Brain pericyte (primary cell): ENCODE data around the gene TOMM20L.
"Not testable (repeated sequence)": the region's sequence is repeated elsewhere in the genome, so short reads cannot be mapped to it uniquely, and the experiment has no call there.

Experiments used
- DNase-seq: peaks from one replicate; pipeline ENCODE4 v3.0.0-alpha.2; 2012; ENCODE audit warnings: low read depth, low spot score

TOMM20L gene

GRCh38 chr14:58395812-58396788 is at the start of gene TOMM20L:
TSS of gene TOMM20L (plus strand) at chr14:58395930. CDS start at chr14:58395958, 28 bp downstream.
- DNase-seq = no peak

DNA sequence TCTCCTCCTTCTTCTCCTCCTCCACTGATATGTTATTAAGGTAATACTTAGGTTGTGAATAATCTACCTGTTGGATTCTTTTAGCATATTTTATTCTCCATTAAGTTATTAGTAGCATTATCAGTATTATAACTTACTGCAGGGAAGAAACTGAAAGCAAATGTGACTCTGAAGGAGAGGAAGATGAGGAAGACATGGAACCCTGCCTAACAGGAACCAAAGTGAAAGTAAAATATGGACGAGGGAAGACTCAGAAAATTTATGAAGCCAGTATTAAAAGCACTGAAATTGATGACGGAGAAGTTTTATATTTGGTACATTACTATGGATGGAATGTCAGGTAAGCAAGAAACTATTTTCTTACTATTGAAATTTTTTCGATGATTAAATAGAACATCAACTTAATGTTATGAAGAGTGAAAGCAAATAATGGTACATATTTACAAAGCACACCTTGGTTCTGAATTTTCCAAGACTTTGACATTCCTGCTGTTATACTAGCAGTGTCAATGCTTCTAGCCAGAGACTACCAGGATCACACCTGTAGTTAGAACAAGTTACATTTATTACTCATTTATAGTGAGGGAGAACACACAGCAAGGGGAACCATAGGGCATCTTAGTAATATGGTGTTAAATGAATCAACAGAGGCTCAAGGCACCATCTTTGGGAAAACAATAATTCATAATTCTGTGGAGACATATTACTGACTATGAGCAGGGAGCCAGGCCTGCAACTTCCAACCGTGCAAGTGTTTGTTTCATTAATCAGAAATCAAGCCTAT is 42.0 kb upstream of the TOMM20L start:
- DNase-seq = no peak

- no peak for DNase-seq
Measured at GRCh38 chr14:58354808-58355207, 40.9 kb upstream of the TOMM20L start.

- DNase-seq = no peak
Measured at GRCh38 chr14:58356268-58356667, 39.5 kb upstream of the TOMM20L start.

DNA sequence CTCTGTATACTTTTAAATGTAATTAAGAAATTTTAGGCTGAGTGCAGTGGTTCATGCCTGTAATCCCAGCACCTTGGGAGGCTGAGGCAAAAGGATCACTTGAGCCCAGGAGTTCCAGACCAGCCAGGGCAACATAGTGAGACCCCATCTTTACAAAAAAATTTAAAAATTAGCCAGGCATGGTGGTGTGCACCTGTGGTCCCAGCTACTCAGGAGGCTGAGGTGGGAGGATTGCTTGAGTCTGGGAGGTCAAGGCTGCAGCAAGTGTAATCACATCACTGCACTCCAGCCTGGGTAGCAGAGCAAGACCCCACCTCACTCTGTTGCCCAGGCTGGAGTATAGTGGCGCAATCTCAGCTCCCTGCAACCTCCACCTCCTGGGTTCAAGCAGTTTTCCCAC is 33.5 kb upstream of the TOMM20L start:
- DNase-seq = not testable (repeated sequence)

GRCh38 chr14:58362798-58363412 is 32.8 kb upstream of the TOMM20L start:
- no peak for DNase-seq

DNA sequence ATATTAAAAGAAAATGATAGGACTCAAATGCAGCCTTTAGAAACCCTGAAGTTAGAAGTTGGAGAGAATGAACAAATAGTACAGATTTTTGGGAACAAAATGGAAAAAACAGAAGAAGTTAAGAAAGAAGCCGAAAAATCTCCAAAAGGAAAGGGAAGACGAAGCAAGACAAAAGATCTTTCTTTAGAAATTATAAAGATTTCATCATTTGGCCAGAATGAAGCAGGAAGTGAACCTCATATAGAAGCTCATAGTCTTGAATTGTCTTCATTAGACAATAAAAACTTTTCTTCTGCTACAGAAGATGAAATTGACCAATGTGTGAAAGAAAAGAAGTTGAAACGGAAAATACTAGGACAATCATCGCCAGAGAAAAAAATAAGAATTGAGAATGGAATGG is 31.4 kb upstream of the TOMM20L start:
- DNase-seq = no peak

DNA sequence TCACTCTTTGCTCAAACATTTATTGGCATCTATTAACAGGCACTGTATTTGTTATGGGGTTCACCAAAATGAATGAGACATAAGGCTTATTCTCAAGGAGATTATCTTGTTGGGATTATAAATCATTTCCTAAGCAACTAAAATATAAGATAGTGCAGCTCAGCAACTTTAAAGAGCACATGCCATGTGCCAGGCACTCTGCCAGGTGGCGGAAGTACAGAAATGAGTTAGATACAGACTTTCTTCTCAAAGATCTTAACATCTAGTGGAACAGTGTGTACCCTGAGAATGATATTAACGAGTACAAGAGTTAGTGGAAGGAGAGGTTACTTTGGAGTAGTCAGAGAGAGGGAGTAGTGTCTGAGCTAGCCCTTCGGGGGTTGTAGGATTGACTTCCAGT is 28.4 kb upstream of the TOMM20L start:
- no peak for DNase-seq

DNA sequence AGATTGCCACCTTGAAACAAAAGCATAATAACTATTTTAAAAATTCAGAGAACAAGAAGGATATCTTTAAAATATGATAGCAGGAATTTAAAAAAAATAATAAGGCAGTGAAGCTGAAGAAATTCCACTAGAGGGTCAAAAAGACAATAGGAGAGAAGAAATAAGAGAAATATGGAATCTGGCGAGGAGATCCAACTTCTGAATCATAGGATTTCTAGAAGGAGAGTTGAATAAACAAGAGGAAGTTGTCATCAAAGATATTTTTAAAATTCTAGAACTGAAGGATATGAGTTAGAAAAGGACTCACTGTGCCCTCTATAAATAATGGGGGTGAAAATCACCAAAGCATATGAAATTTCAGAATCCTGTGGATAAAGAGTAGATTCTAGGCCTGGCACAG is 26.8 kb upstream of the TOMM20L start:
- DNase-seq = no peak

- DNase-seq = no peak
Measured at GRCh38 chr14:58376791-58377190, 18.9 kb upstream of the TOMM20L start.

- no peak for DNase-seq
Measured at GRCh38 chr14:58390830-58391229, 4.9 kb upstream of the TOMM20L start.

GRCh38 chr14:58395562-58395811 is 243 bp upstream of the TOMM20L start:
- no peak for DNase-seq

DNA sequence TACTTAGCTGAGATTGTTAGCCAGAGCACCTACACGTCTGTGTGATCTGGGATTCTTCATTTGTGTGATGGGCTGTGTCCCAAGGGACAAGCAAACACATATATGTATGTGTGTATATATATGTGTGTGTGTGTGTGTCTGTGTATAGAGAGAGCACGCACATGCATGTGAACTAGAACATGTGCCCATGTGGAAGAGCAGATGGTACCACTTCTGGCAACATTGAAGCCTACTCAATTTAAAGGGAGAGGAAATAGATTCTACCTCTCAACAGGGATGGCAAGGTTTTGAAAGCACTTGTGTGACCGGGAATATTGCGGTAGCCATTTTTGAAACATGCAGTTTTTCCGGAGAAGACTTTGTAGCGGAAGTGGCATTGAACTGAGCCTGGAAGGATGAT is 1.4 kb downstream of the TOMM20L start:
- no peak for DNase-seq

GRCh38 chr14:58398495-58398894 is 2.8 kb downstream of the TOMM20L start:
- no peak for DNase-seq

GRCh38 chr14:58398895-58399294 is 3.2 kb downstream of the TOMM20L start:
- no peak for DNase-seq

- DNase-seq = no peak
Measured at GRCh38 chr14:58401587-58401986, 5.9 kb downstream of the TOMM20L start.

DNA sequence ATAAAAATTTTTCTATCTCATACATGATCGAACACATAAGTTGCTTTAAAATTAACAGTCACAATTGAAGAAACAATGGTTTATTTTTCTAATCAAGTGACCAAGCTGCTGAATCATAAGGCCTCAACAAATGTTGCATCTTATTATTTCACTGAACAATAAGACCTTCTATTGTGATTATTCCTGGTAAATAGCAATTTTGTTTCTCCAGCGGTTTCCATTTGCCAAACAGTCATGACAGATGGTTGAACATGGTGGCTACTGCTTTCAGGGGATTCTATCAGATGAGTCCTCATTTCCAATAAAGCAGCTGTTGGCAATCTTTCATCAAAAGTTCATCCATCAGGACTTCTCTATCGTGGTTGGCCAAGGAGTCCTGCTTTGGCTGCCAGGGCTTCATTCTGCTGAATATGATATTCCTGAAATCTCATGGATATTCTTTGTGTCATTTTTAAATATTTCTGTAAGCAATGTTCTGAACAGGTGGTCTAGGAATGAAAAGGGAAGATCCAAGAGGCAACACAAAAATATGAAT is 13.0 kb downstream of the TOMM20L start:
- no peak for DNase-seq

GRCh38 chr14:58414845-58415244 is 19.1 kb downstream of the TOMM20L start:
- no peak for DNase-seq

- DNase-seq = no peak
Measured at GRCh38 chr14:58415636-58416547, 20.2 kb downstream of the TOMM20L start.

- DNase-seq = not testable (repeated sequence)
Measured at GRCh38 chr14:58416934-58417333, 21.2 kb downstream of the TOMM20L start.

GRCh38 chr14:58426670-58427280 is 31.0 kb downstream of the TOMM20L start:
- DNase-seq = no peak
